K562 (cell line): ENCODE measurements around the gene EIF1. TPM values are rescaled to one million over a fixed set of nuclear protein-coding genes. Genes with fewer than 3 reads are reported as not detected.
A peak's percentile ranks its signal among the peaks of the same experiment; 100 is the strongest.

Source experiments
- CBFA2T3 ChIP-seq: fragments of 450-650 bp; IDR thresholded peaks from 2 replicates; pipeline ENCODE4 v1.6.1; 2017
- CEBPB ChIP-seq: fragments of 450-650 bp; IDR thresholded peaks from 2 replicates; pipeline ENCODE4 v1.6.1; 2016; ENCODE audit warnings: missing genetic modification characterization, missing compliant biosample characterization
- COPS2 ChIP-seq: fragments of 450-650 bp; conservative IDR thresholded peaks from 2 replicates; pipeline ENCODE4 v1.6.1; 2016; ENCODE audit warnings: mild to moderate bottlenecking, moderate library complexity
- EHMT2 ChIP-seq: fragments of 450-650 bp; IDR thresholded peaks from 2 replicates; pipeline ENCODE4 v1.6.1; 2018; ENCODE audit warnings: antibody characterized with exemption
- EP400 ChIP-seq: fragments of 450-650 bp; IDR thresholded peaks from 2 replicates; pipeline ENCODE4 v1.6.1; 2017; ENCODE audit warnings: antibody characterized with exemption, mild to moderate bottlenecking, moderate library complexity
- HMGN3 ChIP-seq: IDR thresholded peaks from 2 replicates; pipeline ENCODE4 v1.6.1; 2011; ENCODE audit warnings: borderline replicate concordance, low read depth, mild to moderate bottlenecking, mixed read lengths, low read length; ENCODE audit not compliant: insufficient read length; ENCODE audit errors: extremely low read depth
- L3MBTL2 ChIP-seq: fragments of 450-650 bp; IDR thresholded peaks from 2 replicates; pipeline ENCODE4 v1.6.1; 2016; ENCODE audit warnings: mild to moderate bottlenecking, moderate library complexity
- MTA2 ChIP-seq: fragments of 450-650 bp; IDR thresholded peaks from 2 replicates; pipeline ENCODE4 v1.6.1; 2016; ENCODE audit warnings: low read depth
- RAD21 ChIP-seq, 2 experiments: fragments of 250-450 bp in 1 of 2; fragments of 450-650 bp in 1 of 2; sonication (Bioruptor Pico) in 1 of 2; formaldehyde crosslinking in 1 of 2; IDR thresholded peaks in 1 of 2; conservative IDR thresholded peaks in 1 of 2; 2 replicates each; pipeline versions ENCODE4 v1.4.0 to v1.8.0; 2020 to 2022; ENCODE audit warnings: mild to moderate bottlenecking in 2 of 2, moderate library complexity in 1 of 2
- RBM25 ChIP-seq: fragments of 200-400 bp; formaldehyde crosslinking; IDR thresholded peaks from 2 replicates; pipeline ENCODE4 v1.6.1; 2018; ENCODE audit warnings: low read length, low read depth, moderate library complexity; ENCODE audit not compliant: severe bottlenecking
- SAFB ChIP-seq: fragments of 200-400 bp; formaldehyde crosslinking; IDR thresholded peaks from 2 replicates; pipeline ENCODE4 v1.6.1; 2017; ENCODE audit warnings: low read depth, low read length, borderline replicate concordance
- SLC30A9 ChIP-seq: fragments of 250-450 bp; sonication (Bioruptor Pico); IDR thresholded peaks from 2 replicates; pipeline ENCODE4 v1.8.0; 2022; ENCODE audit warnings: mild to moderate bottlenecking, moderate library complexity
- SMAD4 ChIP-seq: fragments of 250-450 bp; sonication (Bioruptor Pico); conservative IDR thresholded peaks from 2 replicates; pipeline ENCODE4 v1.8.0; 2021; ENCODE audit warnings: inconsistent platforms, mild to moderate bottlenecking, moderate library complexity
- SP1 ChIP-seq: sonication (generic); formaldehyde crosslinking; IDR thresholded peaks from 2 replicates; pipeline ENCODE4 v1.8.1; 2022; ENCODE audit warnings: mild to moderate bottlenecking, missing genetic modification reagents
- SREBF2 ChIP-seq: sonication (generic); formaldehyde crosslinking; IDR thresholded peaks from 2 replicates; pipeline ENCODE4 v1.4.0; 2020; ENCODE audit warnings: mild to moderate bottlenecking, missing genetic modification reagents
- TGIF2 ChIP-seq: sonication (generic); formaldehyde crosslinking; IDR thresholded peaks from 2 replicates; pipeline ENCODE4 v1.8.1; 2022; ENCODE audit warnings: mild to moderate bottlenecking, missing genetic modification reagents, moderate library complexity
- XRCC5 ChIP-seq: fragments of 200-400 bp; formaldehyde crosslinking; IDR thresholded peaks from 2 replicates; pipeline ENCODE4 v1.6.1; 2017; ENCODE audit warnings: low read depth, mild to moderate bottlenecking, low read length
- ZNF143 ChIP-seq: sonication (generic); formaldehyde crosslinking; IDR thresholded peaks from 2 replicates; pipeline ENCODE4 v1.9.0; 2022; ENCODE audit warnings: mild to moderate bottlenecking, missing genetic modification reagents
- ZNF24 ChIP-seq: fragments of 450-650 bp; IDR thresholded peaks from 2 replicates; pipeline ENCODE4 v1.6.1; 2016
- ZNF436 ChIP-seq: fragments of 250-450, 450-650 bp; sonication (Bioruptor Pico); formaldehyde crosslinking; IDR thresholded peaks from 2 replicates; pipeline ENCODE4 v1.7.0; 2020; ENCODE audit warnings: mild to moderate bottlenecking
- ZNF830 ChIP-seq: fragments of 250-450 bp; sonication (Bioruptor Pico); IDR thresholded peaks from 2 replicates; pipeline ENCODE4 v1.5.0; 2021; ENCODE audit warnings: mild to moderate bottlenecking
- polyA plus RNA-seq, 8 experiments: library from polyadenylated mRNA; depleted of rRNA in 4 of 8; stranded (reverse) in 5 of 8; unstranded in 3 of 8; fragments of >200 nt; fragmentation: Nextera tagmentation in 2 of 8; fragmentation: Illumina TruSeq in 1 of 8; extraction: Ambion mirVana in 2 of 8; extraction: Trizol in 1 of 8; gene quantifications; 2 replicates each; pipeline versions ENCODE4 v1.2.1 to v1.2.3, GENCODE V29; 2011 to 2014; ENCODE audit warnings: inconsistent platforms in 1 of 8, missing spikeins in 1 of 8
- total RNA-seq, 7 experiments: library from RNA; depleted of rRNA in 6 of 7; stranded (reverse); fragments of >200 nt in 6 of 7; fragmentation: Illumina TruSeq in 2 of 7; extraction: Trizol in 2 of 7; gene quantifications; 2 replicates each; pipeline versions ENCODE4 v1.2.1 to v1.2.3, GENCODE V29; 2011 to 2021; ENCODE audit warnings: low replicate concordance in 1 of 7
- TF ChIP-seq, protein P1 (sequence below): fragments of 450-650 bp; conservative IDR thresholded peaks from 2 replicates; pipeline ENCODE4 v1.6.1; 2016; ENCODE audit warnings: missing genetic modification characterization, low read depth, mild to moderate bottlenecking, control low read depth, missing compliant biosample characterization
- TF ChIP-seq, protein P2 (sequence below): fragments of 450-650 bp; formaldehyde crosslinking; IDR thresholded peaks from 2 replicates; pipeline ENCODE4 v1.4.0; 2022; ENCODE audit warnings: missing genetic modification characterization
- TF ChIP-seq, protein P3 (sequence below), 2 experiments: IDR thresholded peaks in 1 of 2; conservative IDR thresholded peaks in 1 of 2; 2 replicates each; pipeline ENCODE4 v1.6.1; 2016; ENCODE audit warnings: low read depth in 2 of 2, mild to moderate bottlenecking in 1 of 2, missing compliant biosample characterization in 1 of 2, missing genetic modification characterization in 1 of 2, moderate library complexity in 1 of 2

The EIF1 gene
- total and polyA plus RNA-seq, 9 of the 15 experiments (the other 6 are each of a cell fraction or from before 2014, with no cell fraction given) = 67.0 to 1,204 (median 320) TPM

DNA sequence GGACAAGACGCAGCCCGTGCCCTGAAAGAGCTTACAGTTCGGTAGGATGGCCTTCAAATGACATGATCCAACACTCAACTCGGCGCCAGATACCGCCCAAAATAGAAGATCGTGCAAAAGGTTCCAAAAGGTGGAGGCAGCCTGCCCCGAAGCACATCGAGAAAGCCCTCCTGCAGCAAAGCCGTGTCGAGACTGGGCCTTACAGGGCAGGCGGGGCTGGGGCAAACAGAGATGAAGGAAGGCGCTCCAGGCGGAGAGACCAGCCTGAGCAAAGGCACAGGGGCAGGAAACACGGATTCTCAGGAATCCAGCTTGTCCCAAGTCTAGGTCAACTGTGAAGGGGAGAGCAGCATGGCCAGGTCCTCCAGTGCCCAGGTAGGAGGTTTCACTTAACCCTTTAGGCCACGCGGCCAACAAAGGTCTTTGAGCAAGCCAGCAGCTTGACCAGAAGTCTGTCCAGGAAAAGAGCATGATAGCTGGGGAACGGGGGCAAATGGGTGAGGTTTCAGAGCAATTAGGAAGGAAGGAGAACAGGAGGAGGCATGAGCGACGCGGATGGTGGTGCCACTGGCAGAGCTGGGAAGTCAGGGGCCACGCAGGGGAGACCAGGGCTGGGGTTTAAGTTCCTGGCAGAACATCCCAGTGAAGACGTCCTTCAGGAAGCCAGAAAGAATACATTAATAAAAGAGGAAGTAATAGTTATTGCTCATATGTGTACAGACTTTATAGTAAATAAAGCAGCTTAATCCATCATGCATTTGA is 21.2 kb upstream of the EIF1 start (continued):
- peak; percentile 19 for TF ChIP-seq HMGN3
- peak; percentile 37; the same call in 1 of the 2 replicates for TF ChIP-seq EP400
- peak; percentile 54; the same call in 1 of the 2 replicates for TF ChIP-seq SP1 (CRISPR knock-in tag)
- TF ChIP-seq ZNF436 = no peak
- TF ChIP-seq SAFB = no peak
- no peak for TF ChIP-seq CBFA2T3
- TF ChIP-seq SLC30A9 = no peak
- TF ChIP-seq L3MBTL2 = peak; percentile 80
- no peak for TF ChIP-seq RAD21 (CRISPR knock-in tag; conservative IDR thresholded peaks at IDR 0.05 in 1 of 2, IDR thresholded peaks at IDR 0.05 in 1 of 2)
- TF ChIP-seq, protein P1, sequence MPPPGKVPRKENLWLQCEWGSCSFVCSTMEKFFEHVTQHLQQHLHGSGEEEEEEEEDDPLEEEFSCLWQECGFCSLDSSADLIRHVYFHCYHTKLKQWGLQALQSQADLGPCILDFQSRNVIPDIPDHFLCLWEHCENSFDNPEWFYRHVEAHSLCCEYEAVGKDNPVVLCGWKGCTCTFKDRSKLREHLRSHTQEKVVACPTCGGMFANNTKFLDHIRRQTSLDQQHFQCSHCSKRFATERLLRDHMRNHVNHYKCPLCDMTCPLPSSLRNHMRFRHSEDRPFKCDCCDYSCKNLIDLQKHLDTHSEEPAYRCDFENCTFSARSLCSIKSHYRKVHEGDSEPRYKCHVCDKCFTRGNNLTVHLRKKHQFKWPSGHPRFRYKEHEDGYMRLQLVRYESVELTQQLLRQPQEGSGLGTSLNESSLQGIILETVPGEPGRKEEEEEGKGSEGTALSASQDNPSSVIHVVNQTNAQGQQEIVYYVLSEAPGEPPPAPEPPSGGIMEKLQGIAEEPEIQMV = 0 out of 2 replicates have a peak, but pooled peaks have one; percentile 38
- TF ChIP-seq RBM25 = no peak
- no peak for TF ChIP-seq ZNF24
- TF ChIP-seq MTA2 = 0 out of 2 replicates have a peak, but pooled peaks have one; percentile 6
- TF ChIP-seq EHMT2 = peak; percentile 4; the same call in 1 of the 2 replicates
- no peak for TF ChIP-seq SREBF2 (CRISPR knock-in tag)
- TF ChIP-seq CEBPB (tag) = no peak
- TF ChIP-seq XRCC5 = peak; percentile 12; the same call in 1 of the 2 replicates
- TF ChIP-seq SMAD4 (CRISPR knock-in tag) = peak; percentile 68
- TF ChIP-seq ZNF830 (CRISPR knock-in tag) = no peak
- TF ChIP-seq, protein P2, sequence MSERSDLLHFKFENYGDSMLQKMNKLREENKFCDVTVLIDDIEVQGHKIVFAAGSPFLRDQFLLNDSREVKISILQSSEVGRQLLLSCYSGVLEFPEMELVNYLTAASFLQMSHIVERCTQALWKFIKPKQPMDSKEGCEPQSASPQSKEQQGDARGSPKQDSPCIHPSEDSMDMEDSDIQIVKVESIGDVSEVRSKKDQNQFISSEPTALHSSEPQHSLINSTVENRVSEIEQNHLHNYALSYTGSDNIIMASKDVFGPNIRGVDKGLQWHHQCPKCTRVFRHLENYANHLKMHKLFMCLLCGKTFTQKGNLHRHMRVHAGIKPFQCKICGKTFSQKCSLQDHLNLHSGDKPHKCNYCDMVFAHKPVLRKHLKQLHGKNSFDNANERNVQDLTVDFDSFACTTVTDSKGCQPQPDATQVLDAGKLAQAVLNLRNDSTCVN (CRISPR knock-in tag) = 0 out of 2 replicates have a peak, but pooled peaks have one; percentile 7
- TF ChIP-seq ZNF143 (CRISPR knock-in tag) = no peak
- no peak for TF ChIP-seq COPS2
- TF ChIP-seq, protein P3, sequence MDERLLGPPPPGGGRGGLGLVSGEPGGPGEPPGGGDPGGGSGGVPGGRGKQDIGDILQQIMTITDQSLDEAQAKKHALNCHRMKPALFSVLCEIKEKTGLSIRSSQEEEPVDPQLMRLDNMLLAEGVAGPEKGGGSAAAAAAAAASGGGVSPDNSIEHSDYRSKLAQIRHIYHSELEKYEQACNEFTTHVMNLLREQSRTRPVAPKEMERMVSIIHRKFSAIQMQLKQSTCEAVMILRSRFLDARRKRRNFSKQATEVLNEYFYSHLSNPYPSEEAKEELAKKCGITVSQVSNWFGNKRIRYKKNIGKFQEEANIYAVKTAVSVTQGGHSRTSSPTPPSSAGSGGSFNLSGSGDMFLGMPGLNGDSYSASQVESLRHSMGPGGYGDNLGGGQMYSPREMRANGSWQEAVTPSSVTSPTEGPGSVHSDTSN (CRISPR knock-in tag; IDR thresholded peaks at IDR 0.05; ENCODE audit: low read depth) = no peak
- TF ChIP-seq, protein P3 (tag; conservative IDR thresholded peaks at IDR 0.05; ENCODE audit: low read depth) = no peak
- TF ChIP-seq TGIF2 = no peak
